GM19463 (cell line): ENCODE measurements around the gene ELOVL1.

ENCODE experiments used
- ATAC-seq: cut with Tn5 transposase; IDR thresholded peaks from one replicate; pipeline ENCODE4 v1.9.1; 2021; ENCODE audit warnings: mild to moderate bottlenecking, moderate library complexity; ENCODE audit not compliant: unreplicated experiment

The ELOVL1 gene

GRCh38 chr1:43331688-43332087 is 36.1 kb downstream of the ELOVL1 start:
- no peak for ATAC-seq

- peak; percentile 58 for ATAC-seq
Observed at GRCh38 chr1:43329995-43330751, 37.6 kb downstream of the ELOVL1 start.

GRCh38 chr1:43327549-43328292 is 40.1 kb downstream of the ELOVL1 start:
- no peak for ATAC-seq

- ATAC-seq, result no peak
Observed at GRCh38 chr1:43325381-43325780, 42.4 kb downstream of the ELOVL1 start.

GRCh38 chr1:43324810-43325209 is 43.0 kb downstream of the ELOVL1 start:
- ATAC-seq, result no peak

GRCh38 chr1:43322506-43322905 is 45.3 kb downstream of the ELOVL1 start:
- no peak for ATAC-seq

GRCh38 chr1:43321331-43321891 is 46.4 kb downstream of the ELOVL1 start:
- no peak for ATAC-seq

- no peak for ATAC-seq
Observed at GRCh38 chr1:43319766-43320165, 48.0 kb downstream of the ELOVL1 start.

GRCh38 chr1:43319288-43319687 is 48.5 kb downstream of the ELOVL1 start:
- ATAC-seq, result no peak

GRCh38 chr1:43318831-43319230 is 49.0 kb downstream of the ELOVL1 start:
- ATAC-seq, result no peak

- no peak for ATAC-seq
Observed at GRCh38 chr1:43317817-43318471, 49.9 kb downstream of the ELOVL1 start.

GRCh38 chr1:43316738-43317520 is 50.9 kb downstream of the ELOVL1 start:
- no peak for ATAC-seq

GRCh38 chr1:43315963-43316737 is 51.7 kb downstream of the ELOVL1 start:
- no peak for ATAC-seq

GRCh38 chr1:43315481-43315880 is 52.3 kb downstream of the ELOVL1 start:
- ATAC-seq, result no peak

GRCh38 chr1:43314233-43314632 is 53.6 kb downstream of the ELOVL1 start:
- ATAC-seq, result no peak

GRCh38 chr1:43313771-43314170 is 54.0 kb downstream of the ELOVL1 start:
- no peak for ATAC-seq
